Body of pancreas (tissue), 4 donors: ENCODE results near the gene DMRT1. TPM values are rescaled to one million over a fixed set of nuclear protein-coding genes. Genes with fewer than 3 reads are reported as not detected.

ENCODE experiments used
- ATAC-seq: fragments of 150-250 bp; one replicate; pipeline ENCODE4 v1.9.1; 2016
- DNase-seq, 4 donors: peaks; one replicate each; pipeline ENCODE4 v3.0.0-alpha.2; 2019
- H3K27ac ChIP-seq, 4 donors: fragments of 200-600 bp; sonication (generic); 1 replicate in 3 of 4; 2 replicates in 1 of 4; pipeline versions ENCODE4 v1.5.1 to v1.6.1; 2016 to 2019; ENCODE audit warnings: mild to moderate bottlenecking in 1 of 4, mixed read lengths in 1 of 4, moderate library complexity in 1 of 4
- H3K27me3 ChIP-seq, 2 donors: fragments of 200-600 bp; sonication (generic); one replicate each; pipeline ENCODE4 v1.6.0; 2016; ENCODE audit warnings: mild to moderate bottlenecking in 1 of 2
- H3K36me3 ChIP-seq, 2 donors: fragments of 200-600 bp; sonication (generic); replicated peaks in 1 of 2; 2 replicates each; pipeline ENCODE4 v1.5.1; 2016; ENCODE audit warnings: low read depth in 2 of 2; ENCODE audit not compliant: insufficient read depth in 1 of 2
- H3K4me1 ChIP-seq: fragments of 200-600 bp; sonication (generic); one replicate; pipeline ENCODE4 v1.6.0; 2016
- H3K4me3 ChIP-seq, 2 donors: fragments of 200-600 bp; sonication (generic); 1 replicate in 1 of 2; 2 replicates in 1 of 2; pipeline ENCODE4 v1.5.1; 2016 to 2019
- H3K9me3 ChIP-seq, 3 donors: fragments of 200-600 bp; sonication (generic); 1 replicate in 2 of 3; 2 replicates in 1 of 3; pipeline ENCODE4 v1.5.1; 2016
- CTCF ChIP-seq, 7 experiments: fragments of 450-650 bp in 4 of 7; fragments of 200-600 bp in 3 of 7; sonication (generic) in 3 of 7; IDR thresholded peaks; one replicate each; pipeline ENCODE4 v1.5.1; 2016 to 2019; ENCODE audit warnings: antibody characterized with exemption in 7 of 7
- POLR2A ChIP-seq, 3 donors: fragments of 450-650 bp; IDR thresholded peaks; one replicate each; pipeline ENCODE4 v1.6.1; 2016; ENCODE audit warnings: antibody characterized with exemption in 3 of 3, mild to moderate bottlenecking in 2 of 3
- WGBS, 2 donors: methylation state at CpG; one replicate each; pipeline ENCODE4 v1.1.5; 2017; 5-methylcytosine and 5-hydroxymethylcytosine counted together
- intact Hi-C: fragments of 100-400 bp; cut with DNase I; formaldehyde crosslinking; loops from one replicate; pipeline ENCODE4 v1.15.1; 2023
- total RNA-seq, 2 donors: library from RNA; depleted of rRNA; stranded (reverse); fragments of >200 nt; gene quantifications; one replicate each; pipeline ENCODE4 v1.1.0, GENCODE V29; 2016

The DMRT1 gene
- total RNA-seq, 2 donors from 2014 or later = not detected

GRCh38 chr9:840343-840742, 1.2 kb upstream of the DMRT1 start:
- peaks cover 0 to 14% of the 10 kb centered on the region in 2 donors for H3K27me3 ChIP-seq
- ATAC-seq (no peak), DNase-seq (no peak)
- peaks cover 8% of the 10 kb centered on the region for H3K4me1 ChIP-seq
- TF ChIP-seq CTCF (IDR thresholded peaks at IDR 0.05) (no peak), POLR2A (IDR thresholded peaks at IDR 0.05) (no peak)
- intact Hi-C loops = no loop called here
- no peak overlapping the region for H3K27ac ChIP-seq
- H3K4me3 ChIP-seq = no peak overlapping the region
- WGBS, 2 donors = 38 to 41% methylated on average over 7 of the region's 7 CpGs
- H3K9me3 ChIP-seq = no peaks in the 10 kb centered on the region
- no peaks in the 10 kb centered on the region for H3K36me3 ChIP-seq

GRCh38 chr9:842635-843426, 1.3 kb downstream of the DMRT1 start:
- Histone ChIP-seq H3K27ac (no peak overlapping the region), H3K4me3 (no peak overlapping the region), H3K36me3 (no peaks in the 10 kb centered on the region), H3K9me3 (no peaks in the 10 kb centered on the region), H3K4me1 (peaks cover 8% of the 10 kb centered on the region), H3K27me3 (peaks cover 0 to 14% of the 10 kb centered on the region in 2 donors)
- no peak for DNase-seq
- ATAC-seq = no peak
- TF ChIP-seq CTCF (IDR thresholded peaks at IDR 0.05) (no peak), POLR2A (IDR thresholded peaks at IDR 0.05) (no peak)
- intact Hi-C loops = no loop called here
- 8% methylated on average over 29 to 61 of the region's 61 CpGs for WGBS, 2 donors

DNA sequence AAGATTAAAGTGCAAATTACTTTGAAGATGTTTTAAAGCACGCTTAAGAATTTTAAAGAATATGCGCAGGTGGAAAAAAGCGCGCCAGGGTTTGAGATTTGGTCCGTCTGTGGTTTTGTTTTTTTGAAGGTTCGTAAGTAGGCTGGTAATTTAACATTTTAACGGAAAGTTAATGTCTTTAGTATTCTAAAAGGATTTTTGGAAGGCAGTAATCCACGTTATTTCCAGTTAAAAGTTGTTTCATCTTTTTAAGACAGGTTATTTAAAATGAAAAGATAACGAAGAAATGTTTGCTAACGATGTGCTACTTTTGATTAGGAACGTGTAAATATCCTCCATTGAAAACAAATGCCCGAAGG, 1.9 kb downstream of the DMRT1 start:
- DNase-seq (no peak), ATAC-seq (no peak)
- Histone ChIP-seq H3K27me3 (peaks cover 0 to 14% of the 10 kb centered on the region in 2 donors), H3K4me1 (peaks cover 8% of the 10 kb centered on the region), H3K27ac (no peak overlapping the region), H3K4me3 (no peak overlapping the region), H3K36me3 (no peaks in the 10 kb centered on the region), H3K9me3 (no peaks in the 10 kb centered on the region)
- WGBS, 2 donors = 10 to 17% methylated on average over 12 of the region's 12 CpGs
- intact Hi-C loops = no loop called here
- TF ChIP-seq CTCF (IDR thresholded peaks at IDR 0.05) (no peak), POLR2A (IDR thresholded peaks at IDR 0.05) (no peak)

DNA sequence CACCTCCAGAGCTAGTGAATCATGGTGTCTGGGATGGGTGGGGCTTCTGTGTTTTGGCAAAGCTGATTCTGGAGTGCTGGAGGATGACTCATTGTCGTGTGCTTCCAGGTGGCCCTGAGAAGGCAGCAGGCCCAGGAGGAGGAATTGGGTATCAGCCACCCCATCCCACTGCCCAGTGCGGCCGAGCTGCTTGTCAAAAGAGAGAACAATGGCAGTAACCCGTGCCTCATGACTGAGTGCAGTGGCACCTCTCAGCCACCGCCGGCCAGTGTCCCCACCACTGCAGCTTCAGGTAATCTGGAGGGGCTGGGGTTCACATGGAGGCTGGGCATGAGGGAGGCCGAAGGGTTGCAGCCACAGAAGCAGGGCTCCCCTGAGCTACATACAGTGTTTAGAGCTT, 5.4 kb downstream of the DMRT1 start:
- no peak overlapping the region for H3K4me3 ChIP-seq
- H3K9me3 ChIP-seq = no peaks in the 10 kb centered on the region
- H3K4me1 ChIP-seq = peaks cover 1% of the 10 kb centered on the region
- H3K36me3 ChIP-seq = no peaks in the 10 kb centered on the region
- H3K27ac ChIP-seq = no peak overlapping the region
- 55 to 60% methylated on average over 1 to 7 of the region's 7 CpGs for WGBS, 2 donors
- H3K27me3 ChIP-seq = peaks cover 0 to 11% of the 10 kb centered on the region in 2 donors
- DNase-seq (no peak), ATAC-seq (no peak)
- TF ChIP-seq POLR2A (IDR thresholded peaks at IDR 0.05) (no peak), CTCF (IDR thresholded peaks at IDR 0.05) (no peak)
- intact Hi-C loops = no loop called here

DNA sequence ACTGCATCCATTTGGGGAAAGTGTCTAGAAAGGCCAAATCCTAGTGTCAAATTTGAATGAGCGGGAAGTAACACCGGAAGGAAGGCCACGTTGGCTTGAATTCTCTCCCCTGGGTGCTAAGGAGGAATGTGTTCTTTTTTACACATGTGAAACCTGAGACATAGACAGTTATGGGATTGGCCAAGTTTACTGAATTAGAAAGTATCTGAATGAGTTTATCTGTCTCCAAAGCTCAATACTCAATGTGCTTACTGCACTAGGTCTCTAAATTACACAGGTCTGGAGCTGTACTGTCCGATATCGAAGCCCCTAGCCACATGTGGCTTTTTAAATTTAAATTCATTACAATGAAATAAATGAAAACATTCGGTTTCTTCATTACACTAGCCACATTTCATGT, 6.0 kb downstream of the DMRT1 start:
- Histone ChIP-seq H3K27ac (no peak overlapping the region), H3K4me3 (no peak overlapping the region), H3K27me3 (peaks cover 0 to 7% of the 10 kb centered on the region in 2 donors), H3K36me3 (no peaks in the 10 kb centered on the region), H3K9me3 (no peaks in the 10 kb centered on the region), H3K4me1 (no peaks in the 10 kb centered on the region)
- 60 to 70% methylated on average over 6 of the region's 6 CpGs for WGBS, 2 donors
- no peak for TF ChIP-seq CTCF (IDR thresholded peaks at IDR 0.05)
- no peak for TF ChIP-seq POLR2A (IDR thresholded peaks at IDR 0.05)
- intact Hi-C loops = no loop called here
- DNase-seq (no peak), ATAC-seq (no peak)
